HG03139 (cell line): ENCODE measurements around the gene NAA35.

Source experiments
- ATAC-seq: cut with Tn5 transposase; IDR thresholded peaks from one replicate; pipeline ENCODE4 v1.9.1; 2021; ENCODE audit not compliant: unreplicated experiment

Gene NAA35

GRCh38 chr9:86057491-86057890, 116.5 kb downstream of the NAA35 start:
- ATAC-seq: no peak

GRCh38 chr9:86061972-86062739, 121.2 kb downstream of the NAA35 start:
- no peak for ATAC-seq

GRCh38 chr9:86062845-86063693, 122.1 kb downstream of the NAA35 start:
- ATAC-seq: no peak

GRCh38 chr9:86064220-86064619, 123.3 kb downstream of the NAA35 start:
- no peak for ATAC-seq

- ATAC-seq: no peak
Measured at GRCh38 chr9:86069206-86069869, 128.4 kb downstream of the NAA35 start.
